ENCODE data around the gene KRT15.
A peak's percentile ranks its signal among the peaks of the same experiment; 100 is the strongest.

The KRT15 gene

DNA sequence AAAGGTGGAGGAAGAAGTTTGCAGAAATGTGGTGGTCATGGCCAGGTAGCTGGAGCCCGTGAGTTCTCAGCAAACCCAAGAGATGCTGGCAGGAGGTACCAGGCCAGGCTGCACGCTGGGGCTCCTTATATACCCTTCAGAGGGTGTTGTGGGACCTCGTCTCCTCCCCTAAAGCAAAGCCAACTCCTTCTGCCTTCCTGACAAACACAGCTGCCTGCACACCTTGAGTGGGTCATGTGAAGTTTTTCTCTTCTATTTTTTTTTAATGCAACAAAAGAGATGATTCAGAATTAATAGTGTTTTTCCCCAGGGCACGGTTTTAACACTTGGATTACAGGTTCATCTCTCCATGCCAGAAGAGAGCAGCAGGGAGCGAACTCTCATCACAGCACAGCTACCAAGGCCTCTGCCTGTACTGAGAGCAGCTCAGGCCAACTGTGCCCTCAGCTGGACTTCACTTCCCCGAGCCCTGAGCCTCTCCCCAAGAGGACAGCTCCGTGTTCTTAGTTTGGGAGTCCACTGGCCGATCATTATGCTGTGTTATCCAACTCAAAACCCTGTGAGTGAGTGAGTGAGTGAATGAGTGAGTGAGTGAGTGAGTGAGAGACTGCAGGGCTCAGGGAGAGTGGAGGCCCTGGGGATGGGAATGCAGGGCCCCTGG, at the start of gene KRT15:
Gene KRT15 (minus strand): TSS at position 102 of the 661 bp plus-strand sequence. CDS start 63 bp downstream, at position 39.
- DNase-seq, result no peak

DNA sequence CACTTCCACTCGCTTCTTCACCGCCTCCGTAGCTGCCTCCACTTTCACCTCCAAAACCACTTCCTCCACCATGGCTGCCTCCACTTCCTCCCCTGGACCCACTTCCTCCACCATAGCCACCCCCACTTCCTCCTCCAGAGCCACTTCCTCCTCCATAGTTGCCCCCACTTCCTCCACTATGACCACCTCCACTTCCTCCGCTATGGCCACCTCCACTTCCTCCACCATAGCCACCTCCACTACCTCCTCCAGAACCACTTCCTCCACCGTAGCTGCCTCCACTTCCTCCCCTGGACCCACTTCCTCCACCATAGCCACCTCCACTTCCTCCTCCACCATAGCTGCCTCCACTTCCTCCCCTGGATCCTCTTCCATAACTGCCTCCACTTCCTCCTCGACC, 48.6 kb upstream of the KRT15 start:
- DNase-seq, result no peak

DNA sequence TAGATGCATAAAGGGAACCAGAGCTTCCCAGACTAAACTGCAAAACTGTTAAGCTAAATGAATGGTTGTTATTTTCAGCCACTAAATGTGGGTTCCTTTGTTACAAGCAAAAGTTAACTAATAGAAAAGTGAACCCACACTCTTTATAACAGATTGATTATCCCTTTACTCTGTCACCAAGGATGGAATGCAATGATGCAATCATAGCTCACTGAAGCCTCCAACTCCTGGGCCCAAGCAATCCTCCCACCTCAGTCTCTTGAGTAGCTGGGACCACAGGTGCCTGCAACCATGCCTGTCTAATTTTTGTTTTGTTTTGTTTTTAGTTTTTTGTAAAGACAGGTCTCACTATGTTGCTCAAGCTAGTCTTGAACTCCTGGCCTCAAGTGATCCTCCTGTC, 46.6 kb upstream of the KRT15 start:
- DNase-seq, result no peak

DNA sequence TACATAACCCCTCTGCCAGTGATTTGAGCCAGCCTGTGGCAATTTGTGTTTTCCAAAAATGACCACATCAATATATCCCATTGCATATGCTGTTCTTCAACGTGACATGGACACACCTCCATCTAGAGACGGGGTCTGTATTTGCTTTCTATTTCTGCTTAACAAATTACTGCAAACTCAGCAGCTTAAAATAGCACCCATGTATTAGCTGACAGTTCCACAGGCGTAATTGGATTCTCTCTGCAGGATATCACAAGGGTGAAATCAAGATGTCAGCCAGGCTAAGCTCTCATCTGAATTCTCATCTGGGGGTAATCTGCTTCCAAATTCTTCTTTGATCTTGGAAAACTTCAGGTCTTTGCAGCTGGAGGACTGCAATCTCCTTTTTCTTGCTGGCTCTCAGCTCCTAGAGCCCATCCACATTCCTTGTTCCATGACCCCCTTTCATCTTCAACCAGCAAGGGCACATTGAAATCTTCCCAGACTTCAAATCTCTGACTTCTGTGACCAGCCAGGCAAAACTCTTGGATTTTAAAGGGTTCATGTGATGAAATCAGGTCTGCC, 45.0 kb upstream of the KRT15 start:
- DNase-seq, result no peak

DNA sequence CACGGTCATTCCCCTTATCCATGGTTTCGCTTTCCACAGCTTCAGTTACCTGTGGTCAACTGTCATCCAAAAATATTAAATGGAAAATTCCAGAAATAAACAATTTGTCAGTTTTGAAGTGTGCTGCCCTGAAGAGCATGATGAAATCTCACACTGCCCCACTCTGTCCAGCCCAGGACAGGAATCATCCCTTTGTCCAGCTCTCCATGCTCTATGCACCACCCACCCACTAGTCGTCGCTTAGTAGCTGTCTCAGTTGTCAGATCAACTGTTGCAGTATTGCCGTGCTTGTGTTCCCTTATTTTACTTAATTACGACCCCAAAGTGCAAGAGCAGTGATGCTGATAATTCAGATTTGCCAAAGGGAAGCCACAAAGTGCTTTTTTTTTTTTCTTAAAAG, 42.9 kb upstream of the KRT15 start:
- no peak for DNase-seq

DNA sequence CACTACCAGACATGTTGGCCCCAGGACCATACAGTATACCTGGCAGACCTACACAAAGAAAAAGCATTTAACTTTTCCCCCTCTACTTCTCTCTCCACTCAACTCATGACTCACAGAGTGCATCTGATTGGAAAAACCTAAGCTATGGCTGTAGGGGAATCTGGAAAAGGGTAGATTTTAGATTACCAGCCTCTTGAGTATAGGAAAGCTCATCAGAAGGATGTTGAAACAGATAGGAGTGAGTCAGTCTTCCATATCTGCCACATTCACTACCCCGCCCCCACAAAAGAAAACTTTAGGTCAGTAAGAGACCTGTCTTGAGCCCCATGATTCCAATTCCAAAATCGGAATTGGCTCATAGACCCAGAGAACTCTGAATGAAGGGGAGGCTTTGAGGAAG, 40.9 kb upstream of the KRT15 start:
- no peak for DNase-seq

DNA sequence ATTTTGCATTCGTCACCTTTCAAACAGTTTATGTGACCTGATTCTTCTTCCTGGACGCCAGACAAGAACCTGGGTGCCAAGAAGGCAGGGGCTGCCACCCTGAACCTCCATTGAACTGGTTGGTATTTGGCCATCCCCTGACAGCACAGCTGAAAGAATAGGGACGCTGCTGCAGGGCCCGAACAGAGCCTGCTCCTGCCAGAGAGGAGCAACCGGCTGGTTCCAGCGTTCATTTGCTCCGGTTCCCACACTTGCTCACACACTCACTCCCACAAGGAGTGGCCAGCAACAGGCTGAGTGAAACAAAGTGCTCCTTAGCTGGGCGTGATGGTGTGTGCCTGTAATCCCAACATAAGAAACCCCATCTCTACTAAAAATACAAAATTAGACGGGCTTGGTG, 38.2 kb upstream of the KRT15 start:
- no peak for DNase-seq

DNA sequence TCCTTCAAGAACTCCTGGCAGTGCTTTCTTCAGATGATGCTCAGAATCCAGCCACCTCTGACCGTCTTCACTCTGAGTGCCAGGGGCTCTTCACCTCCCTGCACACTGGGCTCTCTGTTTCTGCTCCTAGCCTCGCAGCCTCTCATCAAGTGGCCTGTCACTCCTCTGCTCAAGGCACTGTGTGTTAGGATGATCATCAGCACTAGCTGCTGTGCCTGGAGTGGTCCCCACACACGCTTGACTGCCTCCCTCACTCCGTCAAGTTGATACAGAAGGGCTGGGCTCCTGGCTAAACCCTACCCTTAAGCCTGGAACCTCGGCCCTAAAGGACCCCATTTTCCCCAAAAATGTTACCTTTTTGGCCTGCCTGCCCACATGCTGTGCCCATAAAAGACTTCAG, 37.6 kb upstream of the KRT15 start:
- DNase-seq, result peak; percentile 64

DNA sequence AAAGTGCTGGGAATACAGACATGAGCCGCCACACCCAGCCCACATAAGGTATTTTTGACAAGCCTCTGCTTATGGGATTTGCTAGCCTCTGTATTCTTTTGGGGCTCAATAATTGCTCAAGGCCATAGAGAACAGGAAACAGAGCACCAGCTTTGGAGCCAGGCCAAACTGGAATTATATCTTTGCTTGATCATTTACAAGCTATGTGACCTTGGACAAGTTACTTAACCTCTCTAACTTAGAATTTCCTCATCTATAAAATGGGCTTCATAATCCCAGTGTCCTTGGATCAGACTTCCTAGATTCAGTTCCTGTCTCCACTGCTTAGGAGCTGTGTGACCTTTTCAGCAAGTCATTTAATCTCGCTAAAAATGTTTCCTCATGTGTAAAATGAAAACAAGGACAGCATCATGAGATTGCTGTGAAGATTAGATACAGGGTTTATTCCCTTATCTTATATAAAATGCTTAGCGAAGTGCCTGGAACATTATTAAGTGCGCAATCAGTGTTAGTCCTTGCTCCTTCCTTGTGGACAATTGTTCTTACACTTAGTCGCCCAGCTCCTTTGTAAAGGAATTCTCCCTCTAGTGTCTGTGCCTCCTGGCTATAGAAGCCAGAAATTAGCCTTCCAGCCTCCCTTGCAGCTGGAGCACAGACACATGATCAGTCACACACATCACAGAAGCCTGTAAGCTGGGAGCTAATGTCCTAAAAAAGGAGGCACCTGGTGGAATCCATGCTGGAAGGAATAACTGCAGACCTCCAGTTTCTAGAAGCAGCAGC, 36.6 kb upstream of the KRT15 start:
- DNase-seq, result no peak

DNA sequence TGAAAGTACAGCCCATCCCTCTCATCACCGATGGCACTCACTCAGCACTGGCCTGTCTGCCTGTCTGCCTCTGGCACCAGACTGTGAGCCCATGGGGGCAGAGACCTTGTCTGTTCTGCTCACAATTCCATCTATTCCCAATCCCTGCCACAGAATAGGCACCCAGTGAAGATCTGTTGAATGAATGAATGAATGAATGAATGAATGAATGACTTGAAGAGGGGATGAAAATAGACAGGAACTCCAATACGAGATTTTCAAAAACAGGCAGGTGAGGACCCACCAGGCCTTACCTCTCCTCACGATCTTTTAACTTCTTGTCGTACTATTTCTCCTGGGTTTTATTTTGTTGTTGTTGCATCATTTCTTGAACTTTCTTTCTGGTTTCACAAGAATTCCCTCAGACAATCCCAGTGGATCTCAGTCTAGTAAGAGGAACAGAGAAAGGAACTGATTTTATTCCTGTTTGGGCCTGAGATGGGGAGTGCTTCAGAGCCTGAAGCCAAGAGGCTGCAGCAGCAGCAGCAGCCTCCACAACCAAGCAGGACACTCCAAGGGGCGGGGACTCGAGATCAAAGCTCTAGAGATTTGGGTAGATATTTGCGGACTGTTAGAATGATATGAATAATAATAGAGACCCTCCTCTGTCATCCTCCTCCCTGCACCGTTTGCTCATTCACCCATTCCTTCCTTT, 35.4 kb upstream of the KRT15 start:
- no peak for DNase-seq

DNA sequence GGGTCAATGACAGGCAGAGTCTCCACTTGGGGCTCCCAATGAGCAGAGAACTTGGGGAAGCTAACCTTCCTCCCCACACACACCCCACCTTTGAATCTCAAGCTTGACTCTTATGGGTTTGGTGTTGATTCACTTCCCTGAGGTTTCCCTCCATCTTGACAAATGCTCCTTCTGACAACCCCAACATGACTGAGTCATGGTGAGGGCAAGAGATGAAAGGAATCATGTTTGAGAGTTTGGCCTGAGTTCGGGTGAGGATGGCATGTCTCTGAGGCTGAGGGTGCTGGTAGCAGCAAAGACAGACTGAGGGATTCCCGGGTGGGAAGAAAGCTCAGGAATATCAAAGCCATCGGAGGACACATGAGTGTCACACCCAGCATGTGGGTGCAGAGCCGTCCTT, 34.5 kb upstream of the KRT15 start:
- DNase-seq, result no peak

DNA sequence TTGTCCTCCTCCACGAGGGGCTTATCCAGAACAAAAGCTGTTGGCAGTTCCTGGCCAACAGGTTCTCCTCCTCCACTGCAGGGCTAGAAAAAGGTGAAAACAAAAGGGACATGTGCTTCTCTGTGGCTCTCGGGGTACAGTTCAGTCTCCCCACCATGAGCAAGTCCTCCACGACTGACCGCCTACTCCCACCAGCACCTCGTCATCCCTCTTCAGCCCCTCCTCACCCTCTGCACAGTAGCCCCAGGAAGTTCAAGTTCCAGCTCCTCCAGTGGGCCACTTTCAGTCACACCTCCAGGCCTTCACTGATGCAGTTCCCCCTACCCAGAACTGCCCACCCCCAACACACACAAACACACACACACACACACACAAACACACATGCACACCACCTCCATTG, 33.8 kb upstream of the KRT15 start:
- DNase-seq, result no peak

DNA sequence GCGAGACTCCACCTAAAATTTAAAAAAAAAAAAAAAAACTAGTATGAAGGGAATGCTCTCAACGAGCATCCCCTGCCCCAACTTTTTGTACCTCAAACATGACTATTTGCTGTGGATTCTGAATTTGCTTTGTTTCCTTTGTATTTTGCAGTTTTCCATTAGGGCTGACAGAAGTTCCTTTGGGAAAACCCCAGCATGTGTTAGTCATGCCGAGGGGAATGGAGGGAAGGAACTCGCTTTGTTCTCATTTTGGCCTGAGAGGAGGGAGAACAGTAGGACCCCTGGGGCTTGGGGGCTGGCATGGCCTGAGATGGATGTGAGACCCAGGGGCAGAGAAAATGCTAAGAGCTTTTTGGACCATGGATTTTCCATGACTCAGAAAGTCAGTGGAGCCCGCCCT, 32.7 kb upstream of the KRT15 start:
- no peak for DNase-seq

DNA sequence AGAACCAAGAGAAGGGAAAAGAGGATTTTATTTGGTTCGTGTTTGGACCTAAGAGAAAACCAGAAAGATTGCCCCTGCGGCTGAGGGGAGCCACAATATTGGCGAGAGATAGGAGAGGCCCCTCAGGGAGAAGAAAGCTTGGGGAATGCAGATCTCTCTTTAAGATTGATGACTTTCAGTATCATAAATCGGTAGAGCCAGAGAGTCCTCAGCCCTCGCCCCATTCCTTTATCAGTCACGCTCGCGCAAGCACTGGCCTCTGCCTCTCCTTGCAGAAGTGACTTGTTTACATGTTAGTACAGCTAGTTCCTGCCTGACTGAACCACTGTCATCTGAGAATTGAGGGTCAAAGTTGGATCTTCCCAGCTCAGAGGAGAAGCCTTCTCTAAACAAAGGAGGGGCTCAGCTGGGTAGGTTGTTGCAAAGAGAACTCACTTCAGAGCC, 30.9 kb upstream of the KRT15 start:
- DNase-seq, result no peak

DNA sequence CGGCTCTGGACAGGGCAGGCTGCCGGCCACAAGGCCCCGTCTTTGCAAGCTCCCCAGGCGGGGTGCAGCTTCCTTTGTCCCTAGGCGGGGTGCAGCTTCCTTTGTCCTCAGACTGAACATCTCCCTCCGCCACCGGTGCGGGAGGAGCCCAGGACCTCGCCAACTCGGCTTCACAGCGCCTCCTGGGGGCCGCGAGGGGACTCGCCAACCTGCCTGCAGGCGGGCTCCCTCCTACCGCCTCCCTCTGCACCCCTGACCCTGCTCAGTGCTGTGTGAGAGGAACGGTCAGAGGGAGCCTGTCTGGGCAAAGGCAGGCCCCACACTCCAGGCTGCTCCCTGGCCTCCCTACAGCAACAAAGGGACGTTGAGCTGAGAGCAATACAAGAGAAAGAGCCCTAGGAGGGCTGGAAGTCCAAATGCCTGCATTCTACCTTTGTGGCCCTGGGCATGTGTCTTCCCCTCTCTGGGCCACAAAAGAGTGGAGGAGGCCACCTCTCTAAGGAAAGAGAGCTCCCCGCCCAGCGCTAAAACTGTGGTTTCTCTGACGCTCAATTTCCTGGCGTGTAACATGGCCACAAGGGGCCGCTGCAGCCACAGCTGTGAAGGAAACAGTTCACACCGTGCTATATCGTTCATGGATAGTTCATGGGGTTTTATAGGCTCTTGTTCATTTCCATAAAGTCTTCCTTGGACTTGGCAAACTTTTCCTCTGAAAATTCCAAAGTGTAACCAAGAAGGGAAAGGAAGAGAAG, 30.3 kb upstream of the KRT15 start:
- DNase-seq, result peak; percentile 95

DNA sequence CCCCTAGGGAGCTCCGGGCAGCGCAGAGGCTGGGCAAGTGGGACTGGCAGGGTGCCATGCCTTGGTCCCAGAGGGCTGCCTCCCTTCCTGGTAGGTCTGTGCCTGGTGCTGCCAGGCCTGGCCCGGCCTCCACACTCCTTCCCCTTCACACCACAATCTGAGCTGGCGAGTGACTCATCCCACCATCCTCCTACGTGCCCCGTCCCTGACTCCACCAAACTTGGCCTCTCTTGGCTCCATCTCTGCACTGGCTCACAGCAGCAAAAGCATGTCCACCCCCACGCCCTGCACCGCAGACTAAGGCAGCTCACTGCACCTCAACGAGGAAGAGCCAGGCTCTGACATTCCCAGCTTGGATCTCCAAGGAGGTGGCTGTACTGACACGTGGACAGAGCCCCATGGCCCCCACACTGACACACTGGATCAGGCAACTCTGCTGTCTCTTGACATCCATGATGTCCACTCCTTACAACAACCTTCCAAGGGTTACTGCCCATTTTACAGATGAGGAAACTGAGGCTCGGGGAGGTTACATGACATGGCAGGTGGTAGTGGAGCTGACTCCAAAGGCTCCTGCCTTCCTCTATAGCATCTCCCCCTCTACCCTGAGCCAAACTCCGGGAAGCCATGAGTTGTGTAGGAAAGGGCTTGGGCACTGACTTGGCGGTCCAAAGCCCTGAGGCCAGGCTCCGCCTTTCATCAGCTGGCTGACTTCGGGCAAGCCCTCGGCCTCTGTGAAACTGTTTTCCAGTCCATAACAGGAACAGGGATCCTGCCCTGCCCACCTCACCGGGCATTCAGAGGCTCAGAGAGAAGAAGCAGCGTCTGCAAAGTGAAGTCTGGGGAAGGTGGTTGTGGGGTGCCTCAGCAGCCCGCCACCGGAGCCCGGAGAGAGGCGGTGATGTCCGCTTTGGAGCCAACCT, 29.5 kb upstream of the KRT15 start:
- no peak for DNase-seq

DNA sequence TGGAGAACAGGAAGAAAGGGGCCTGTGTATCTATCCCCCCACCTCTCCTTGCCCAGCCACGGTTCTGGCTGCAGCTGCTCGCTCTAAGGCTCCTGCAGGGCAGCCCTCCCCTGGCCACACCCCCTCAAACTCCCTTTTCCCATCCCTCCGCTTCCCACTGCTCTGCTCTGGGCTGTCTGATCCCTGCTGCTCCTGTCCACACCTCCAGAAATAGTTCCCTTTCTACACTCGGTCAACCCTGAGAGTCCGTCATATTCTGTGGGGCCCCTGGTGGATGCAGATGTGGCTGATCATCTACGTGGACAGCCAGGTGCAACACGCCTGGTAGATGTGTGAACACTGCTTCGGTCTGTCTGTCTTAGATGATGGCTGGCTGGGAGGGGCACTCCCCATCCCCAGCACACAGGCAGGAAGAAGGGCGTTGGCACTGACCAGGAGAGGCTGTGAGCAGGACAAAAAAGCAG, 28.7 kb upstream of the KRT15 start:
- DNase-seq, result no peak

DNA sequence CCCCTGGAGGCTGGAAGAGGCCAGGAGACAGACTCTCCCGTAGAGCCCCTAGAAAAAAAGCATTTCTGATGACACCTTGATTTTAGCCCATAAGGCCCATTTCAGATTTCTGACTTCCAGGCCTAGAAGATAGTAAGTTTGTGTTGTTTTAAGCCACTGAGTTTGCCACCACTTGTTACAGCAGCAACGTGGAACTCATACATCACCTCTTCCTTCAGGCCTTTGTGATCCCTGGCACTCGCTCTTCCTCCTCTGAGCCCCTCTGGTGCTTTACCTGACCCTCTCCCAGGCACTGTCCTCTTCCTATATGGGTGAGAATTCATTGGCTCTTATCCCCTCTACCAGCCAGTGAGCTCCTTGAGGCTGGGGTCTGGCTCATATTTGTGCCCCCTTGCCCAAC, 28.1 kb upstream of the KRT15 start:
- DNase-seq, result no peak

DNA sequence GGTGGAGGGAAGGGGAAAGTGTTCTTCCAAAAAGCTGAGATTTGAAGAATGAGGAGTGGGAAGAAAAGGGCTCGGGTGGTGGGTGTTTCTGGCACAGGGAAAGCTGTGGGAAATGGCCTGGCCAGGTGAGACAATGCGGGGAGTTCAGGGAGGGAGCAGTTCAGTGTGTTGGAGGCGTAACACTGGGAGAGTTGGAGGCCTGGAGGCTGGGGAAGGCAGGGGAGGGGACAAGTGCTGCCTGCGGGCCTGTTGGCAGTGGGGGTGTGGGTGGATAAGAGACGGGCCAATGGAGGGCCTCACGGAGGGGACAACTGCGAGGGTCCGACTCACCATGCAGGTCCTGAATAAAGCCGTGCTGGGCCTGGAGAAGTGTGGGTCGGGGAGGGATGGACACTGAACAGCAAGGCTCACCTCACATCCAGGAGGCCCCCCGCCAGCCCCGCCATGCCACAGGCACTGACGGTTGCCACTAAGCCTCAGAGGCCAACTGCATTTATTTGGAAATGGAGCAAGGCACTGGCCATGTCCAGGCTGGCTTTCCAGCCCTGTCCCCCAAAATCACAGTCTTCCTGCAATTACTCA, 27.2 kb upstream of the KRT15 start:
- no peak for DNase-seq

DNA sequence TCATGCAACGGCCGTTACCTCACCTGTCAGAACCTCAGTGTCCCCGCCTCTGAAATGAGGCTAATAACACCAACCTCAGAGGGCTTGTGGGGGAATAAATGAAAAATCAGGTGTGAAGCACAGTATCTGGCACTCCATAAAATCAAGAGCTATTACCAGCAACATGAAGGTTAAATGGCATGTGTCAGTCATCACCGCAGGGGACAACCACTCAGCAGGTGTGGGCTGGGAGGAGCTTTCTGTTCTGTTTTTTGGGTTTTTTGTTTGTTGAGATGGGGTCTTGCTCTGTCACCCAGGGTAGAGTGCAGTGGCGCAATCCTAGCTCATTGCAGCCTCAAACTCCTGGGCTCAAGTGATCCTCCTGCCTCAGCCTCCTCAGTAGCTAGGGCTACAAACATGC, 26.2 kb upstream of the KRT15 start:
- DNase-seq, result no peak

DNA sequence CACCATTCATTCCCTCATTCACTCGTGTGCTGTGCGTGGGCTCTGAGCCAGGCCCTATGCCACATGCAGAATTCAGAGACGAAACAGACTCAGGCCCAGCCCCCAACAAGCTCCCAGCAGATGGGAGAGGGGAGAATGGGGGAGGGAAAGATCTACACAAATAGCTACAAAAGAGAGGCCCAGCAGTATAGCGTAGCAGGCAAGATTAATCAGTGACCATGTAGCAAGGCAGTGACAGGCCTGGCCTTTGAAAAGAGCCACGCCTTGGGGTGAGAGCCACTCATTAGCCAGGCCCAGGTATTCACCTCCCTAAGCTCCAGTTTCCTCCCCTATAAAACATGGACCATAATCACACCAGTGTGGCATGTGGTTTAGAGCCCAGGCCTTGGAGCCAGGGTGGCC, 25.8 kb upstream of the KRT15 start:
- no peak for DNase-seq
